GM21786 (cell line): ENCODE data around the gene SRPK1.

Experiments used
- ATAC-seq: cut with Tn5 transposase; IDR thresholded peaks from one replicate; pipeline ENCODE4 v1.9.1; 2021; ENCODE audit not compliant: unreplicated experiment

SRPK1 gene

GRCh38 chr6:35903679-35904078, 17.2 kb downstream of the SRPK1 start:
- ATAC-seq: no peak

GRCh38 chr6:35900448-35900847, 20.4 kb downstream of the SRPK1 start:
- no peak for ATAC-seq

GRCh38 chr6:35898003-35898402, 22.9 kb downstream of the SRPK1 start:
- ATAC-seq: no peak

- ATAC-seq: no peak
Measured at GRCh38 chr6:35897486-35897885, 23.4 kb downstream of the SRPK1 start.

GRCh38 chr6:35897036-35897435, 23.9 kb downstream of the SRPK1 start:
- no peak for ATAC-seq

GRCh38 chr6:35896228-35896627, 24.7 kb downstream of the SRPK1 start:
- no peak for ATAC-seq

GRCh38 chr6:35895560-35895959, 25.3 kb downstream of the SRPK1 start:
- ATAC-seq: no peak

GRCh38 chr6:35894776-35895175, 26.1 kb downstream of the SRPK1 start:
- ATAC-seq: no peak

- ATAC-seq: no peak
Measured at GRCh38 chr6:35893246-35893645, 27.7 kb downstream of the SRPK1 start.

GRCh38 chr6:35892482-35892881, 28.4 kb downstream of the SRPK1 start:
- ATAC-seq: no peak

- no peak for ATAC-seq
Measured at GRCh38 chr6:35879151-35879550, 41.7 kb downstream of the SRPK1 start.

GRCh38 chr6:35876902-35877301, 44.0 kb downstream of the SRPK1 start:
- ATAC-seq: no peak

- no peak for ATAC-seq
Measured at GRCh38 chr6:35874730-35875129, 46.2 kb downstream of the SRPK1 start.

- no peak for ATAC-seq
Measured at GRCh38 chr6:35859367-35859766, 61.5 kb downstream of the SRPK1 start.

- ATAC-seq: no peak
Measured at GRCh38 chr6:35857853-35858252, 63.0 kb downstream of the SRPK1 start.

- no peak for ATAC-seq
Measured at GRCh38 chr6:35856250-35856649, 64.6 kb downstream of the SRPK1 start.

- ATAC-seq: no peak
Measured at GRCh38 chr6:35852994-35853393, 67.9 kb downstream of the SRPK1 start.

- no peak for ATAC-seq
Measured at GRCh38 chr6:35850208-35850607, 70.7 kb downstream of the SRPK1 start.

- no peak for ATAC-seq
Measured at GRCh38 chr6:35844290-35844689, 76.6 kb downstream of the SRPK1 start.

- ATAC-seq: no peak
Measured at GRCh38 chr6:35842381-35842780, 78.5 kb downstream of the SRPK1 start.

GRCh38 chr6:35839019-35839418, 81.9 kb downstream of the SRPK1 start:
- no peak for ATAC-seq

GRCh38 chr6:35833536-35833935, 87.4 kb downstream of the SRPK1 start:
- no peak for ATAC-seq

GRCh38 chr6:35831257-35832007, 89.5 kb downstream of the SRPK1 start:
- no peak for ATAC-seq
